ENCODE results near the gene ACP6.

DNA sequence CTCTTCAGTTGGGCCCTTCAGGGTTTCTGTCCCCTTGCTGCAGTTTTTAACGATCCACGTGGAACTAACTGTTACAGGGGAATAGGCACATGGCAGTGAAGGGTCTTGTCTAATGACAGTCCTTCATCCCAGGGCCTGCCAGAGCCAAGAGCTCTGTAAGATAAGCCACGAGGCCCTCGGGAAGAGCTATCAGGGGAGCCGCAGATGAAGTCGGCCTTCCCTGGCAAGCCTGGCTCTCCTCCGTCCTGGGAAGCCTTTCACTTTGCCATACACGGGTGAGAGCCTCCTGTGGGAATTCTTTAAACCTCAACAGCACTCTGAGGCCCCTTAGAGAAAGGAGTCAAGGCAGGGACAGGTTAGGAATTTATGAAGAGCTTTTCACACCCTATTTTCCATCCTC lies 29.0 kb downstream of the ACP6 start:
- TF ChIP-seq PPARA (CRISPR knock-in tag; IDR thresholded peaks at IDR 0.05; ENCODE audit: borderline replicate concordance) (no peak), CSDC2 (CRISPR knock-in tag; IDR thresholded peaks at IDR 0.05) (no peak), ZFP30 (CRISPR knock-in tag; IDR thresholded peaks at IDR 0.05) (no peak), TOX (CRISPR knock-in tag; IDR thresholded peaks at IDR 0.05; ENCODE audit: borderline replicate concordance) (no peak), ZNF565 (CRISPR knock-in tag; conservative IDR thresholded peaks at IDR 0.05; ENCODE audit: low read depth) (no peak), BACH2 (CRISPR knock-in tag; IDR thresholded peaks at IDR 0.05; ENCODE audit: borderline replicate concordance) (no peak), ZFP3 (CRISPR knock-in tag; IDR thresholded peaks at IDR 0.05) (no peak), ISL1 (CRISPR knock-in tag; IDR thresholded peaks at IDR 0.05) (no peak)
- TF ChIP-seq, protein P1, sequence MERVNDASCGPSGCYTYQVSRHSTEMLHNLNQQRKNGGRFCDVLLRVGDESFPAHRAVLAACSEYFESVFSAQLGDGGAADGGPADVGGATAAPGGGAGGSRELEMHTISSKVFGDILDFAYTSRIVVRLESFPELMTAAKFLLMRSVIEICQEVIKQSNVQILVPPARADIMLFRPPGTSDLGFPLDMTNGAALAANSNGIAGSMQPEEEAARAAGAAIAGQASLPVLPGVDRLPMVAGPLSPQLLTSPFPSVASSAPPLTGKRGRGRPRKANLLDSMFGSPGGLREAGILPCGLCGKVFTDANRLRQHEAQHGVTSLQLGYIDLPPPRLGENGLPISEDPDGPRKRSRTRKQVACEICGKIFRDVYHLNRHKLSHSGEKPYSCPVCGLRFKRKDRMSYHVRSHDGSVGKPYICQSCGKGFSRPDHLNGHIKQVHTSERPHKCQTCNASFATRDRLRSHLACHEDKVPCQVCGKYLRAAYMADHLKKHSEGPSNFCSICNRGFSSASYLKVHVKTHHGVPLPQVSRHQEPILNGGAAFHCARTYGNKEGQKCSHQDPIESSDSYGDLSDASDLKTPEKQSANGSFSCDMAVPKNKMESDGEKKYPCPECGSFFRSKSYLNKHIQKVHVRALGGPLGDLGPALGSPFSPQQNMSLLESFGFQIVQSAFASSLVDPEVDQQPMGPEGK (CRISPR knock-in tag; IDR thresholded peaks at IDR 0.05; ENCODE audit: borderline replicate concordance) = no peak

Measured in SK-N-SH treated with all-trans-retinoic acid at 6 μM for 48 hours (cell line).